Prostate gland (tissue), 2 donors: Measurements from ENCODE around the gene CARD8.

Experiments
- CTCF ChIP-seq, 4 experiments: fragments of 200-600 bp in 2 of 4; fragments of 450-650 bp in 2 of 4; sonication (generic) in 2 of 4; IDR thresholded peaks; 1 replicate in 3 of 4; 2 replicates in 1 of 4; pipeline ENCODE4 v1.5.1; 2016 to 2019; ENCODE audit warnings: antibody characterized with exemption in 4 of 4, mild to moderate bottlenecking in 2 of 4, moderate library complexity in 2 of 4
- POLR2A ChIP-seq: fragments of 450-650 bp; IDR thresholded peaks from one replicate; pipeline ENCODE4 v1.6.1; 2016; ENCODE audit warnings: antibody characterized with exemption, mild to moderate bottlenecking
- POLR2AphosphoS5 ChIP-seq: sonication (generic); formaldehyde crosslinking; IDR thresholded peaks from one replicate; pipeline ENCODE4 v1.6.1; 2017; ENCODE audit warnings: antibody characterized with exemption

GRCh38 chr19:48169939-48170803 is 85.5 kb downstream of the CARD8 start, which contains the start of the genes LIG1 and ZSWIM9:
- TF ChIP-seq CTCF (IDR thresholded peaks at IDR 0.05) = peak in 2 of 4 experiments; percentile 32 to 48
- TF ChIP-seq POLR2A = peak; percentile 28
- peak; percentile 95 for TF ChIP-seq POLR2AphosphoS5
